HEK293 (cell line): ENCODE data around the gene ZNF614.
A peak's percentile ranks its signal among the peaks of the same experiment; 100 is the strongest.

Experiments
- BCL11B ChIP-seq: fragments of 450-650 bp; formaldehyde crosslinking; IDR thresholded peaks from 2 replicates; pipeline ENCODE4 v1.5.1; 2016; ENCODE audit warnings: low read depth, missing biosample characterization, missing genetic modification characterization
- CTCF ChIP-seq: fragments of 450-650 bp; formaldehyde crosslinking; IDR thresholded peaks from 2 replicates; pipeline ENCODE4 v1.5.1; 2016; ENCODE audit warnings: missing biosample characterization, missing genetic modification characterization
- GFI1B ChIP-seq: fragments of 450-650 bp; formaldehyde crosslinking; IDR thresholded peaks from 2 replicates; pipeline ENCODE4 v1.5.1; 2016; ENCODE audit warnings: missing biosample characterization, missing genetic modification characterization
- GLIS2 ChIP-seq: fragments of 450-650 bp; formaldehyde crosslinking; IDR thresholded peaks from 2 replicates; pipeline ENCODE4 v1.5.1; 2016; ENCODE audit warnings: missing biosample characterization, missing genetic modification characterization
- KLF7 ChIP-seq: fragments of 450-650 bp; formaldehyde crosslinking; IDR thresholded peaks from 2 replicates; pipeline ENCODE4 v1.5.1; 2016; ENCODE audit warnings: missing biosample characterization, missing genetic modification characterization, borderline replicate concordance
- KLF9 ChIP-seq: fragments of 450-650 bp; formaldehyde crosslinking; IDR thresholded peaks from 2 replicates; pipeline ENCODE4 v1.5.1; 2016; ENCODE audit warnings: missing biosample characterization, missing genetic modification characterization, low read depth
- SALL2 ChIP-seq: fragments of 450-650 bp; formaldehyde crosslinking; IDR thresholded peaks from 2 replicates; pipeline ENCODE4 v1.5.0; 2017; ENCODE audit warnings: missing biosample characterization, mild to moderate bottlenecking, missing genetic modification characterization, borderline replicate concordance
- SCRT2 ChIP-seq: fragments of 450-650 bp; formaldehyde crosslinking; IDR thresholded peaks from 2 replicates; pipeline ENCODE4 v1.5.1; 2016; ENCODE audit warnings: missing biosample characterization, missing genetic modification characterization
- YY1 ChIP-seq: fragments of 450-650 bp; formaldehyde crosslinking; IDR thresholded peaks from 2 replicates; pipeline ENCODE4 v1.5.1; 2018; ENCODE audit warnings: missing biosample characterization, missing genetic modification characterization
- ZBTB11 ChIP-seq: fragments of 450-650 bp; formaldehyde crosslinking; conservative IDR thresholded peaks from 2 replicates; pipeline ENCODE4 v1.5.1; 2016; ENCODE audit warnings: low read depth, missing biosample characterization, missing genetic modification characterization
- ZBTB44 ChIP-seq: fragments of 450-650 bp; IDR thresholded peaks from 2 replicates; pipeline ENCODE4 v1.5.1; 2018; ENCODE audit warnings: missing biosample characterization, mild to moderate bottlenecking, missing genetic modification characterization
- ZFP69B ChIP-seq: fragments of 450-650 bp; formaldehyde crosslinking; IDR thresholded peaks from 2 replicates; pipeline ENCODE4 v1.5.1; 2016; ENCODE audit warnings: missing biosample characterization, missing genetic modification characterization
- ZNF121 ChIP-seq: fragments of 450-650 bp; formaldehyde crosslinking; IDR thresholded peaks from 2 replicates; pipeline ENCODE4 v1.5.1; 2016; ENCODE audit warnings: missing biosample characterization, missing genetic modification characterization
- ZNF146 ChIP-seq: fragments of 450-650 bp; formaldehyde crosslinking; IDR thresholded peaks from 2 replicates; pipeline ENCODE4 v1.5.1; 2016; ENCODE audit warnings: missing biosample characterization, missing genetic modification characterization
- ZNF148 ChIP-seq: fragments of 450-650 bp; formaldehyde crosslinking; IDR thresholded peaks from 2 replicates; pipeline ENCODE4 v1.5.0; 2017; ENCODE audit warnings: missing biosample characterization, missing genetic modification characterization, borderline replicate concordance
- ZNF169 ChIP-seq: fragments of 450-650 bp; formaldehyde crosslinking; IDR thresholded peaks from 2 replicates; pipeline ENCODE4 v1.5.1; 2016; ENCODE audit warnings: missing biosample characterization, missing genetic modification characterization
- ZNF211 ChIP-seq: fragments of 450-650 bp; formaldehyde crosslinking; IDR thresholded peaks from 2 replicates; pipeline ENCODE4 v1.5.1; 2016; ENCODE audit warnings: low read depth, missing biosample characterization, missing genetic modification characterization
- ZNF266 ChIP-seq: fragments of 450-650 bp; formaldehyde crosslinking; IDR thresholded peaks from 2 replicates; pipeline ENCODE4 v1.5.1; 2016; ENCODE audit warnings: missing biosample characterization, missing genetic modification characterization, low read depth
- ZNF302 ChIP-seq: fragments of 450-650 bp; formaldehyde crosslinking; IDR thresholded peaks from 2 replicates; pipeline ENCODE4 v1.5.1; 2016; ENCODE audit warnings: missing biosample characterization, missing genetic modification characterization, low read depth
- ZNF426 ChIP-seq: fragments of 450-650 bp; formaldehyde crosslinking; IDR thresholded peaks from 2 replicates; pipeline ENCODE4 v1.5.1; 2017; ENCODE audit warnings: missing biosample characterization, missing genetic modification characterization, mild to moderate bottlenecking, inconsistent platforms, moderate library complexity
- ZNF488 ChIP-seq: fragments of 450-650 bp; formaldehyde crosslinking; IDR thresholded peaks from 2 replicates; pipeline ENCODE4 v1.5.1; 2016; ENCODE audit warnings: missing biosample characterization, missing genetic modification characterization
- ZNF521 ChIP-seq: fragments of 450-650 bp; formaldehyde crosslinking; IDR thresholded peaks from 2 replicates; pipeline ENCODE4 v1.5.1; 2017; ENCODE audit warnings: missing biosample characterization, mild to moderate bottlenecking, missing genetic modification characterization
- ZNF529 ChIP-seq: fragments of 450-650 bp; formaldehyde crosslinking; IDR thresholded peaks from 2 replicates; pipeline ENCODE4 v1.5.1; 2017; ENCODE audit warnings: missing genetic modification characterization, missing biosample characterization; ENCODE audit not compliant: insufficient replicate concordance
- ZNF544 ChIP-seq: fragments of 450-650 bp; formaldehyde crosslinking; IDR thresholded peaks from 2 replicates; pipeline ENCODE4 v1.5.0; 2017; ENCODE audit warnings: missing biosample characterization, missing genetic modification characterization
- ZNF610 ChIP-seq: fragments of 450-650 bp; formaldehyde crosslinking; IDR thresholded peaks from 2 replicates; pipeline ENCODE4 v1.5.1; 2016; ENCODE audit warnings: missing biosample characterization, missing genetic modification characterization, borderline replicate concordance
- ZNF621 ChIP-seq: fragments of 450-650 bp; formaldehyde crosslinking; IDR thresholded peaks from 2 replicates; pipeline ENCODE4 v1.5.1; 2017; ENCODE audit warnings: missing biosample characterization, missing genetic modification characterization
- ZNF747 ChIP-seq: fragments of 450-650 bp; formaldehyde crosslinking; IDR thresholded peaks from 2 replicates; pipeline ENCODE4 v1.5.1; 2016; ENCODE audit warnings: missing biosample characterization, missing genetic modification characterization
- ZNF792 ChIP-seq: fragments of 450-650 bp; formaldehyde crosslinking; IDR thresholded peaks from 2 replicates; pipeline ENCODE4 v1.5.1; 2016; ENCODE audit warnings: missing biosample characterization, missing genetic modification characterization
- ZSCAN18 ChIP-seq: fragments of 450-650 bp; formaldehyde crosslinking; IDR thresholded peaks from 2 replicates; pipeline ENCODE4 v1.5.1; 2016; ENCODE audit warnings: missing biosample characterization, missing genetic modification characterization

ZNF614 gene

GRCh38 chr19:52007806-52008557 lies 20.2 kb downstream of the ZNF614 start, which contains the start of gene ZNF615 (continued):
- no peak for TF ChIP-seq CTCF (tag by site-specific recombination)
- TF ChIP-seq ZNF521, result no peak
- TF ChIP-seq ZFP69B (tag by site-specific recombination), result no peak
- no peak for TF ChIP-seq ZNF488 (tag by site-specific recombination)
- TF ChIP-seq ZNF266 (tag by site-specific recombination), result no peak
- TF ChIP-seq ZNF621 (tag by site-specific recombination), result no peak
- TF ChIP-seq ZNF302, result no peak
- no peak for TF ChIP-seq SCRT2 (tag by site-specific recombination)
- peak; percentile 98 for TF ChIP-seq YY1 (tag by site-specific recombination)
- no peak for TF ChIP-seq ZNF610 (tag by site-specific recombination)
- no peak for TF ChIP-seq ZNF426 (tag by site-specific recombination)
- TF ChIP-seq ZNF529, result no peak
- no peak for TF ChIP-seq SALL2 (tag by site-specific recombination)
- no peak for TF ChIP-seq ZNF211 (tag by site-specific recombination)
- no peak for TF ChIP-seq ZNF148 (tag by site-specific recombination)
- no peak for TF ChIP-seq ZNF544 (tag by site-specific recombination)
- 0 out of 2 replicates have a peak, but pooled peaks have one; percentile 26 for TF ChIP-seq ZBTB11 (tag by site-specific recombination)
- no peak; the same call in 1 of the 2 replicates for TF ChIP-seq BCL11B
- TF ChIP-seq GFI1B (tag by site-specific recombination), result no peak
- TF ChIP-seq ZNF121 (tag by site-specific recombination), result no peak
- TF ChIP-seq ZNF146 (tag by site-specific recombination), result no peak
- peak; percentile 62 for TF ChIP-seq GLIS2 (tag by site-specific recombination)
- no peak for TF ChIP-seq ZBTB44 (tag by site-specific recombination)
- no peak for TF ChIP-seq ZSCAN18 (tag by site-specific recombination)
- no peak for TF ChIP-seq ZNF792 (tag by site-specific recombination)
- no peak for TF ChIP-seq KLF7
- TF ChIP-seq ZNF747 (tag by site-specific recombination), result no peak
- peak; percentile 12; the same call in 1 of the 2 replicates for TF ChIP-seq KLF9
- TF ChIP-seq ZNF169 (tag by site-specific recombination), result no peak
